IMR-90 (cell line): ENCODE data around the gene GNMT. TPM values are rescaled to one million over a fixed set of nuclear protein-coding genes. Genes with fewer than 3 reads are reported as not detected.

Experiments
- ATAC-seq: fragments of 200-7000 bp; cut with Tn5 transposase; 2 replicates; pipeline ENCODE4 v1.9.1; 2020; ENCODE audit warnings: low read depth, mild to moderate bottlenecking, moderate library complexity
- BruUV-seq: library from RNA; stranded (reverse); fragments of 400-500 nt; replicated peaks from 2 replicates; lab custom pipeline; 2021; lab: Mats Ljungman, UMichigan
- CTCF ChIA-PET: fragments of 300-600 bp; formaldehyde crosslinking; extraction: SDS; loops from one replicate; lab custom pipeline; 2021; ENCODE audit warnings: antibody characterized with exemption; lab: Yijun Ruan, JAX
- POLR2A ChIA-PET: fragments of 300-600 bp; sonication (Branson Sonifier 250); formaldehyde crosslinking; loops from one replicate; lab custom pipeline; 2022; ENCODE audit warnings: antibody characterized with exemption; ENCODE audit not compliant: unreplicated experiment; lab: Charles Lee
- DNase-seq: peaks from one replicate; pipeline ENCODE4 v3.0.0; 2013
- H2AFZ ChIP-seq: replicated peaks from 2 replicates; pipeline ENCODE3; 2013; ENCODE audit warnings: low read length, mild to moderate bottlenecking; ENCODE audit not compliant: poor library complexity
- H2AK5ac ChIP-seq: 2 replicates; pipeline ENCODE4 v1.6.1; 2013; ENCODE audit warnings: low read depth, low read length, inconsistent platforms
- H2AK9ac ChIP-seq: replicated peaks from 2 replicates; pipeline ENCODE3; 2013; ENCODE audit warnings: mild to moderate bottlenecking, low read depth, low read length, moderate library complexity; ENCODE audit not compliant: poor library complexity
- H2BK120ac ChIP-seq: 2 replicates; pipeline ENCODE4 v1.6.1; 2013; ENCODE audit warnings: low read depth, low read length, inconsistent platforms
- H2BK15ac ChIP-seq: 3 replicates; pipeline ENCODE4 v1.6.1; 2013; ENCODE audit warnings: low read depth, low read length, inconsistent platforms
- H2BK20ac ChIP-seq: 2 replicates; pipeline ENCODE4 v1.6.1; 2013; ENCODE audit warnings: low read depth, mild to moderate bottlenecking, inconsistent platforms, low read length, moderate library complexity
- H2BK5ac ChIP-seq: 2 replicates; pipeline ENCODE4 v1.6.1; 2013; ENCODE audit warnings: mild to moderate bottlenecking, low read depth, low read length, inconsistent platforms; ENCODE audit not compliant: poor library complexity, severe bottlenecking
- H3K14ac ChIP-seq: replicated peaks from 2 replicates; pipeline ENCODE4 v1.6.1; 2013; ENCODE audit warnings: low read depth, low read length, inconsistent platforms
- H3K18ac ChIP-seq: 2 replicates; pipeline ENCODE4 v1.6.1; 2013; ENCODE audit warnings: low read depth, low read length, control low read depth
- H3K23ac ChIP-seq: 2 replicates; pipeline ENCODE4 v1.6.1; 2013; ENCODE audit warnings: low read depth, low read length, inconsistent platforms
- H3K27ac ChIP-seq: 2 replicates; pipeline ENCODE4 v1.5.1; 2013; ENCODE audit warnings: mild to moderate bottlenecking, control low read depth, low read length; ENCODE audit not compliant: insufficient read depth
- H3K27me3 ChIP-seq: 2 replicates; pipeline ENCODE4 v1.6.1; 2013; ENCODE audit warnings: low read length; ENCODE audit not compliant: control insufficient read depth, insufficient read depth
- H3K36me3 ChIP-seq: 2 replicates; pipeline ENCODE4 v1.6.1; 2013; ENCODE audit warnings: low read length, mixed read lengths; ENCODE audit not compliant: control insufficient read depth, insufficient read depth
- H3K4ac ChIP-seq: 2 replicates; pipeline ENCODE4 v1.6.1; 2013; ENCODE audit warnings: low read depth, low read length, inconsistent platforms
- H3K4me1 ChIP-seq: 2 replicates; pipeline ENCODE4 v1.6.1; 2013; ENCODE audit warnings: low read length, mixed read lengths; ENCODE audit not compliant: control insufficient read depth, insufficient read depth
- H3K4me2 ChIP-seq: 2 replicates; pipeline ENCODE4 v1.6.1; 2013; ENCODE audit warnings: low read depth, mild to moderate bottlenecking, control low read depth, low read length, moderate library complexity
- H3K4me3 ChIP-seq: 2 replicates; pipeline ENCODE4 v1.5.1; 2013; ENCODE audit warnings: low read depth, mild to moderate bottlenecking, control low read depth, low read length, moderate library complexity; ENCODE audit not compliant: insufficient read depth
- H3K56ac ChIP-seq: 2 replicates; pipeline ENCODE4 v1.6.1; 2013; ENCODE audit warnings: low read length, inconsistent platforms; ENCODE audit not compliant: insufficient read depth; ENCODE audit errors: extremely low read depth
- H3K79me1 ChIP-seq, 2 experiments: 2 replicates each; pipeline ENCODE4 v1.6.1; 2013; ENCODE audit warnings: low read length in 2 of 2, inconsistent platforms in 1 of 2, low read depth in 1 of 2
- H3K9ac ChIP-seq: 2 replicates; pipeline ENCODE4 v1.6.1; 2013; ENCODE audit warnings: low read depth, low read length, control low read depth
- H3K9me1 ChIP-seq: 2 replicates; pipeline ENCODE4 v1.6.1; 2013; ENCODE audit warnings: low read length, inconsistent platforms; ENCODE audit not compliant: insufficient read depth
- H3K9me3 ChIP-seq: 2 replicates; pipeline ENCODE4 v1.6.1; 2013; ENCODE audit warnings: low read length; ENCODE audit not compliant: control insufficient read depth, insufficient read depth
- H4K20me1 ChIP-seq: 2 replicates; pipeline ENCODE4 v1.6.1; 2013; ENCODE audit warnings: low read length, inconsistent platforms; ENCODE audit not compliant: insufficient read depth
- H4K5ac ChIP-seq: 2 replicates; pipeline ENCODE4 v1.6.1; 2013; ENCODE audit warnings: mild to moderate bottlenecking, low read depth, low read length, control low read depth
- H4K8ac ChIP-seq, 2 experiments: 2 replicates each; pipeline ENCODE4 v1.6.1; 2013; ENCODE audit warnings: low read depth in 2 of 2, low read length in 2 of 2, control low read depth in 1 of 2, inconsistent platforms in 1 of 2
- H4K91ac ChIP-seq: 2 replicates; pipeline ENCODE4 v1.6.1; 2013; ENCODE audit warnings: low read depth, low read length, inconsistent platforms; ENCODE audit not compliant: insufficient read depth
- BHLHE40 ChIP-seq: fragments of 150-350 bp; IDR thresholded peaks from 2 replicates; pipeline ENCODE4 v1.6.1; 2016; ENCODE audit warnings: mild to moderate bottlenecking, low read depth, low read length
- CHD1 ChIP-seq: IDR thresholded peaks from 2 replicates; pipeline ENCODE4 v1.6.1; 2012; ENCODE audit warnings: low read depth, low read length, improper control_type of control experiment
- CTCF ChIP-seq: conservative IDR thresholded peaks from 2 replicates; pipeline ENCODE4 v1.5.1; 2012; ENCODE audit warnings: mild to moderate bottlenecking, low read depth, low read length, improper control_type of control experiment
- FOS ChIP-seq: fragments of 150-350 bp; IDR thresholded peaks from 2 replicates; pipeline ENCODE4 v1.6.1; 2016; ENCODE audit warnings: low read depth, low read length
- MAFK ChIP-seq: IDR thresholded peaks from 2 replicates; pipeline ENCODE4 v1.6.1; 2012; ENCODE audit warnings: low read depth, low read length, improper control_type of control experiment
- NFE2L2 ChIP-seq: fragments of 150-350 bp; IDR thresholded peaks from 2 replicates; pipeline ENCODE4 v1.6.1; 2016; ENCODE audit warnings: low read depth, mild to moderate bottlenecking, low read length
- POLR2A ChIP-seq: IDR thresholded peaks from 2 replicates; pipeline ENCODE4 v1.6.1; 2012; ENCODE audit warnings: mild to moderate bottlenecking, low read depth, low read length
- RAD21 ChIP-seq: IDR thresholded peaks from 2 replicates; pipeline ENCODE4 v1.6.1; 2012; ENCODE audit warnings: low read length, improper control_type of control experiment
- RCOR1 ChIP-seq: IDR thresholded peaks from 2 replicates; pipeline ENCODE4 v1.6.1; 2012; ENCODE audit warnings: mild to moderate bottlenecking, low read length, improper control_type of control experiment; ENCODE audit not compliant: insufficient replicate concordance
- SMC3 ChIP-seq: fragments of 150-350 bp; IDR thresholded peaks from 2 replicates; pipeline ENCODE4 v1.6.1; 2016; ENCODE audit warnings: low read depth, mild to moderate bottlenecking, antibody characterized with exemption, low read length, moderate library complexity
- USF2 ChIP-seq: fragments of 150-350 bp; IDR thresholded peaks from 2 replicates; pipeline ENCODE4 v1.6.1; 2017; ENCODE audit warnings: mild to moderate bottlenecking, antibody characterized with exemption, low read length, low read depth
- WGBS, 2 experiments: methylation state at CpG; one replicate each; pipeline versions ENCODE4 v1.1.5 to v1.1.7; 2013; ENCODE audit warnings: missing lambda C conversion rate in 2 of 2; ENCODE audit not compliant: insufficient read length in 1 of 2; ENCODE audit errors: extremely low coverage in 2 of 2; 5-methylcytosine and 5-hydroxymethylcytosine counted together
- dilution Hi-C: fragments of 300-500 bp; cut with HindIII; formaldehyde crosslinking; loops from one replicate; pipeline ENCODE4 v1.14.3; 2018; ENCODE audit warnings: low sequenced_read_pairs; ENCODE audit not compliant: unreplicated experiment
- in situ Hi-C: fragments of 300-500 bp; cut with MboI; formaldehyde crosslinking; loops from 3 replicates; pipeline ENCODE4 v1.14.3; 2019; ENCODE audit warnings: low sequenced_read_pairs, inconsistent platforms, mixed read lengths
- intact Hi-C: fragments of 100-400 bp; cut with micrococcal nuclease; formaldehyde crosslinking; loops from 2 replicates; pipeline ENCODE4 v1.10.0; 2022
- polyA plus RNA-seq, 3 experiments: library from polyadenylated mRNA; depleted of rRNA; stranded (reverse); fragments of >200 nt; gene quantifications; 2 replicates each; pipeline ENCODE4 v1.2.3, GENCODE V29; 2012; ENCODE audit warnings: low replicate concordance in 1 of 3
- total RNA-seq: library from RNA; depleted of rRNA; stranded (reverse); fragments of >200 nt; gene quantifications from 2 replicates; pipeline ENCODE4 v1.2.3, GENCODE V29; 2012

GNMT gene
- total and polyA plus RNA-seq, 2 of the 4 experiments (the other 2 are of a cell fraction) = 0.36 TPM; not detected in 1

GRCh38 chr6:42984924-42985475, 24.4 kb downstream of the GNMT start:
- H4K8ac ChIP-seq = peak overlapping the region; percentile 1 to 26; a peak in 3 of 4 replicates
- H3K36me3 ChIP-seq = peaks cover 11% of the 10 kb centered on the region
- peak overlapping the region; percentile 43 for H2BK5ac ChIP-seq
- in situ Hi-C loops (no loop called here), dilution Hi-C loops (no loop called here), intact Hi-C loops (no loop called here)
- H3K18ac ChIP-seq = no peak overlapping the region
- H3K9me3 ChIP-seq = no peaks in the 10 kb centered on the region
- H4K5ac ChIP-seq = no peak overlapping the region
- H3K56ac ChIP-seq = peak overlapping the region; percentile 42; the same call in 1 of the 2 replicates
- no peaks in the 10 kb centered on the region for H3K27me3 ChIP-seq
- H3K14ac ChIP-seq = peak overlapping the region; percentile 38
- H2BK120ac ChIP-seq = no peak overlapping the region
- peak overlapping the region; percentile 49 for H3K4ac ChIP-seq
- peaks cover 38 to 51% of the 10 kb centered on the region in 2 experiments for H3K79me1 ChIP-seq
- POLR2A ChIA-PET = interaction anchor here (1.0 kb wide), 2 partner anchors 13 to 56 kb away, joined by 3 read pairs; partner anchors contain the start of gene CNPY3
- TF ChIP-seq RCOR1 (no peak), USF2 (no peak), CHD1 (no peak), RAD21 (no peak), CTCF (no peak), NFE2L2 (no peak), POLR2A (no peak), MAFK (no peak), SMC3 (no peak), BHLHE40 (no peak), FOS (no peak)
- H4K20me1 ChIP-seq = peaks cover 30% of the 10 kb centered on the region
- peak overlapping the region; percentile 69 for H3K27ac ChIP-seq
- H3K9ac ChIP-seq = peak overlapping the region; percentile 73
- CTCF ChIA-PET = no interaction called here
- H2AFZ ChIP-seq = peak overlapping the region; percentile 89
- H2BK20ac ChIP-seq = no peak overlapping the region
- 25% methylated on average over 4 of the region's 13 CpGs; no CpG with 5 or more reads in 1 of the 2 experiments for WGBS, 2 experiments
- H2AK5ac ChIP-seq = peak overlapping the region; percentile 32
- ATAC-seq (0 out of 2 replicates have a peak, but pooled peaks have one; percentile 1), DNase-seq (no peak)
- peaks cover 28% of the 10 kb centered on the region for H3K9me1 ChIP-seq
- H3K4me2 ChIP-seq = peak overlapping the region; percentile 81
- H4K91ac ChIP-seq = peak overlapping the region; percentile 0; the same call in 1 of the 2 replicates
- peak overlapping the region; percentile 73 for H3K4me3 ChIP-seq
- H3K23ac ChIP-seq = peak overlapping the region; percentile 54
- H2BK15ac ChIP-seq = no peak overlapping the region
- BruUV-seq = no TSS peak
- peaks cover 3% of the 10 kb centered on the region; the same call in 1 of the 2 replicates for H3K4me1 ChIP-seq
- H2AK9ac ChIP-seq = peak overlapping the region; percentile 90
